HCT116 (cell line): ENCODE results near the gene GRK5. TPM values are rescaled to one million over a fixed set of nuclear protein-coding genes. Genes with fewer than 3 reads are reported as not detected.

ENCODE experiments used
- ATAC-seq: fragments of 200-7000 bp; cut with Tn5 transposase; 2 replicates; pipeline ENCODE4 v1.9.1; 2020; ENCODE audit warnings: mild to moderate bottlenecking, moderate library complexity
- BruUV-seq: library from RNA; stranded (reverse); fragments of 400-500 nt; replicated peaks from 2 replicates; lab custom pipeline; 2021; lab: Mats Ljungman, UMichigan
- CTCF ChIA-PET: fragments of 300-600 bp; sonication (Branson Sonifier 250); formaldehyde crosslinking; loops from one replicate; lab custom pipeline; 2021; ENCODE audit warnings: antibody characterized with exemption; lab: Charles Lee
- POLR2A ChIA-PET: fragments of 300-600, 350-600 bp; sonication (Branson Sonifier 250); formaldehyde crosslinking; loops from one replicate; lab custom pipeline; 2021; ENCODE audit warnings: antibody characterized with exemption; lab: Charles Lee
- RAD21 ChIA-PET, 2 experiments: fragments of 300-600 bp; sonication (Branson Sonifier 250); formaldehyde crosslinking; loops; one replicate each; lab custom pipeline; 2023; ENCODE audit warnings: low total read pairs in 2 of 2; ENCODE audit not compliant: uncharacterized antibody in 2 of 2, unreplicated experiment in 2 of 2, low non-redundant PET in 1 of 2; lab: Charles Lee
- DNase-seq: peaks from one replicate; pipeline ENCODE4 v3.0.0-alpha.2; 2010; ENCODE audit warnings: low read depth, low spot score
- H2AFZ ChIP-seq: fragments of 200-600 bp; shearing (Covaris generic), sonication (generic); 2 replicates; pipeline ENCODE4 v1.6.1; 2017; ENCODE audit warnings: low read depth, mixed run types, mixed read lengths, antibody characterized with exemption, low read length; ENCODE audit not compliant: poor library complexity, severe bottlenecking
- H3K27ac ChIP-seq: 2 replicates; pipeline ENCODE4 v1.5.1; 2012; ENCODE audit warnings: low read depth, low read length
- H3K27me3 ChIP-seq: fragments of 200-600 bp; sonication (generic); 2 replicates; pipeline ENCODE4 v1.6.1; 2016; ENCODE audit warnings: mixed run types, low read length, mixed read lengths; ENCODE audit not compliant: insufficient read depth
- H3K36me3 ChIP-seq, 2 experiments: fragments of 200-500 bp in 1 of 2; fragments of 200-600 bp in 1 of 2; sonication (Bioruptor generic) in 1 of 2; sonication (generic) in 1 of 2; 2 replicates each; pipeline versions ENCODE4 v1.5.1 to v1.6.1; 2014 to 2016; ENCODE audit warnings: low read length in 2 of 2, inconsistent platforms in 1 of 2, mixed read lengths in 1 of 2, mixed run types in 1 of 2; ENCODE audit not compliant: insufficient read depth in 2 of 2, control insufficient read depth in 1 of 2
- H3K4me1 ChIP-seq, 2 experiments: fragments of 200-600 bp in 1 of 2; sonication (generic) in 1 of 2; 2 replicates each; pipeline versions ENCODE4 v1.5.1 to v1.6.1; 2012 to 2017; ENCODE audit warnings: low read length in 2 of 2, inconsistent platforms in 1 of 2, mild to moderate bottlenecking in 1 of 2, mixed read lengths in 1 of 2, mixed run types in 1 of 2, moderate library complexity in 1 of 2; ENCODE audit not compliant: insufficient read depth in 2 of 2, control insufficient read depth in 1 of 2
- H3K4me2 ChIP-seq: fragments of 200-600 bp; sonication (generic); 2 replicates; pipeline ENCODE4 v1.6.1; 2017; ENCODE audit warnings: mixed run types, low read length, mixed read lengths
- H3K4me3 ChIP-seq, 2 experiments: fragments of 200-600 bp in 1 of 2; sonication (generic) in 1 of 2; replicated peaks in 1 of 2; 2 replicates each; pipeline ENCODE4 v1.5.1; 2011 to 2016; ENCODE audit warnings: low read length in 2 of 2, control low read depth in 1 of 2, low read depth in 1 of 2, mild to moderate bottlenecking in 1 of 2, mixed read lengths in 1 of 2, mixed run types in 1 of 2
- H3K79me2 ChIP-seq: fragments of 200-600 bp; sonication (generic); 2 replicates; pipeline ENCODE4 v1.6.1; 2017; ENCODE audit warnings: mild to moderate bottlenecking, mixed run types, low read length, moderate library complexity, mixed read lengths; ENCODE audit not compliant: insufficient read depth
- H3K9ac ChIP-seq: fragments of 200-600 bp; sonication (generic); 2 replicates; pipeline ENCODE4 v1.6.1; 2016; ENCODE audit warnings: low read length, mixed read lengths
- H3K9me2 ChIP-seq: fragments of 200-600 bp; sonication (generic), shearing (Covaris generic); 2 replicates; pipeline ENCODE4 v1.6.1; 2017; ENCODE audit warnings: mixed run types, mild to moderate bottlenecking, moderate library complexity; ENCODE audit not compliant: insufficient read depth
- H3K9me3 ChIP-seq, 2 experiments: fragments of 200-500 bp in 1 of 2; fragments of 200-600 bp in 1 of 2; sonication (Bioruptor generic) in 1 of 2; sonication (generic) in 1 of 2; 2 replicates each; pipeline ENCODE4 v1.6.1; 2014 to 2017; ENCODE audit warnings: low read length in 2 of 2, mixed read lengths in 2 of 2, inconsistent platforms in 1 of 2, low read depth in 1 of 2, mild to moderate bottlenecking in 1 of 2, mixed run types in 1 of 2, moderate library complexity in 1 of 2; ENCODE audit not compliant: control insufficient read depth in 1 of 2, insufficient read depth in 1 of 2
- H4K20me1 ChIP-seq: fragments of 200-600 bp; sonication (generic), shearing (Covaris generic); 2 replicates; pipeline ENCODE4 v1.6.1; 2017; ENCODE audit warnings: mixed run types, mild to moderate bottlenecking, moderate library complexity; ENCODE audit not compliant: insufficient read depth
- EZH2 ChIP-seq: fragments of 200-600 bp; sonication (generic); IDR thresholded peaks from 2 replicates; pipeline ENCODE4 v1.6.1; 2017; ENCODE audit warnings: antibody characterized with exemption, mixed run types
- EZH2phosphoT487 ChIP-seq: fragments of 200-600 bp; IDR thresholded peaks from 2 replicates; pipeline ENCODE4 v1.6.1; 2018; ENCODE audit warnings: antibody characterized with exemption, borderline replicate concordance
- JUND ChIP-seq: IDR thresholded peaks from 2 replicates; pipeline ENCODE4 v1.6.1; 2012
- RAD21 ChIP-seq: IDR thresholded peaks from 2 replicates; pipeline ENCODE4 v1.6.1; 2012; ENCODE audit warnings: low read depth, mild to moderate bottlenecking
- SP1 ChIP-seq: IDR thresholded peaks from 2 replicates; pipeline ENCODE4 v1.6.1; 2012; ENCODE audit warnings: low read depth
- SRF ChIP-seq: IDR thresholded peaks from 2 replicates; pipeline ENCODE4 v1.6.1; 2012; ENCODE audit warnings: low read depth
- TCF7L2 ChIP-seq: IDR thresholded peaks from 2 replicates; pipeline ENCODE4 v1.7.0; 2011; ENCODE audit warnings: borderline replicate concordance, inconsistent platforms; ENCODE audit not compliant: insufficient read depth, insufficient read length; ENCODE audit errors: extremely low read depth
- ZBTB33 ChIP-seq: IDR thresholded peaks from 2 replicates; pipeline ENCODE4 v1.6.1; 2011; ENCODE audit warnings: mild to moderate bottlenecking, low read length, moderate library complexity; ENCODE audit not compliant: insufficient replicate concordance; ENCODE audit errors: extremely low read depth
- ZFX ChIP-seq: fragments of 450-650 bp; IDR thresholded peaks from 2 replicates; pipeline ENCODE4 v1.6.1; 2017
- intact Hi-C: fragments of 100-400 bp; cut with micrococcal nuclease; formaldehyde crosslinking; loops from 2 replicates; pipeline ENCODE4 v1.10.0; 2022
- total RNA-seq: library from RNA; stranded (reverse); gene quantifications from one replicate; pipeline ENCODE4 v1.2.1, GENCODE V29; 2021; ENCODE audit not compliant: unreplicated experiment

Gene GRK5
- total RNA-seq, 1 experiment from 2014 or later: 7.3 TPM

GRCh38 chr10:119491966-119492757 is 284.8 kb downstream of the GRK5 start:
- ATAC-seq: no peak
- H3K36me3 ChIP-seq: no peaks in the 10 kb centered on the region
- no peak overlapping the region for H3K4me2 ChIP-seq
- POLR2A ChIA-PET: no interaction called here
- no peak overlapping the region for H3K27ac ChIP-seq
- TF ChIP-seq EZH2 (no peak), JUND (no peak), RAD21 (no peak), ZBTB33 (no peak), ZFX (no peak), SRF (no peak), TCF7L2 (no peak), EZH2phosphoT487 (no peak), SP1 (no peak)
- DNase-seq: no peak
- H3K9ac ChIP-seq: no peak overlapping the region
- no peak overlapping the region for H3K4me3 ChIP-seq
- H3K27me3 ChIP-seq: no peaks in the 10 kb centered on the region
- CTCF ChIA-PET: interaction anchor here (2.1 kb wide), 1 partner anchor 293 kb away, joined by 5 read pairs; no protein-coding TSS in a partner anchor
- no peaks in the 10 kb centered on the region for H4K20me1 ChIP-seq
- no peaks in the 10 kb centered on the region for H3K9me3 ChIP-seq
- no TSS peak for BruUV-seq
- RAD21 ChIA-PET: no interaction called here
- H2AFZ ChIP-seq: no peak overlapping the region
- no peaks in the 10 kb centered on the region for H3K79me2 ChIP-seq
- intact Hi-C loops: no loop called here
- peaks cover 0 to 10% of the 10 kb centered on the region in 2 experiments; a peak in 3 of 4 replicates for H3K4me1 ChIP-seq
- H3K9me2 ChIP-seq: no peaks in the 10 kb centered on the region
